HG03565 (cell line): Measurements from ENCODE around the gene FAM219B.

Experiments used
- ATAC-seq: cut with Tn5 transposase; IDR thresholded peaks from one replicate; pipeline ENCODE4 v1.9.1; 2021; ENCODE audit warnings: mild to moderate bottlenecking, moderate library complexity; ENCODE audit not compliant: unreplicated experiment

FAM219B gene

GRCh38 chr15:74851960-74852359, 54.7 kb downstream of the FAM219B start:
- no peak for ATAC-seq

GRCh38 chr15:74850393-74850792, 56.3 kb downstream of the FAM219B start:
- no peak for ATAC-seq
